Left lung (tissue), 10 donors: ENCODE results near the gene IRAK4. TPM values are rescaled to one million over a fixed set of nuclear protein-coding genes. Genes with fewer than 3 reads are reported as not detected.
A peak's percentile ranks its signal among the peaks of the same experiment; 100 is the strongest.

Source experiments
- ATAC-seq: fragments of 200-7000 bp; cut with Tn5 transposase; one replicate; pipeline ENCODE4 v1.9.1; 2020; ENCODE audit warnings: moderate library complexity
- DNase-seq, 4 donors: peaks; one replicate each; pipeline ENCODE4 v3.0.0-alpha.2; 2013 to 2020
- H3K27ac ChIP-seq, 2 donors: fragments of 200-600 bp; sonication (generic) in 1 of 2; one replicate each; pipeline versions ENCODE4 v1.5.0 to v1.8.0; 2020 to 2021
- H3K27me3 ChIP-seq, 2 donors: fragments of 200-600 bp; sonication (generic) in 1 of 2; one replicate each; pipeline versions ENCODE4 v1.5.0 to v1.8.0; 2020 to 2021
- H3K36me3 ChIP-seq, 2 donors: fragments of 200-600 bp; sonication (generic) in 1 of 2; one replicate each; pipeline versions ENCODE4 v1.5.0 to v1.8.0; 2020 to 2021
- H3K4me1 ChIP-seq, 2 donors: fragments of 200-600 bp; one replicate each; pipeline ENCODE4 v1.8.0; 2021
- H3K4me3 ChIP-seq, 2 donors: fragments of 200-600 bp; sonication (generic) in 1 of 2; one replicate each; pipeline versions ENCODE4 v1.5.0 to v1.8.0; 2020 to 2021; ENCODE audit warnings: mild to moderate bottlenecking in 1 of 2
- H3K9me3 ChIP-seq, 2 donors: fragments of 200-600 bp; sonication (generic) in 1 of 2; one replicate each; pipeline versions ENCODE4 v1.5.0 to v1.8.0; 2020 to 2021
- intact Hi-C, 2 donors: fragments of 100-400 bp; cut with DNase I; formaldehyde crosslinking; loops; one replicate each; pipeline versions ENCODE4 v1.11.2 to v1.14.2; 2022
- polyA plus RNA-seq, 6 donors: library from polyadenylated mRNA; unstranded; fragments of 120-200 nt; gene quantifications; one replicate each; pipeline ENCODE4 v1.2.1, GENCODE V29; 2013; ENCODE audit not compliant: insufficient read length in 6 of 6
- total RNA-seq, 2 donors: library from RNA; stranded (reverse); fragmentation: NEBNext Ultra II Directional; extraction: Animal tissue kit (Norgen Biotek cat#: 25700); gene quantifications; one replicate each; pipeline ENCODE4 v1.2.1, GENCODE V29; 2021
- TF ChIP-seq, protein P1 (sequence below), 2 donors: fragments of 200-600 bp; sonication (generic) in 1 of 2; IDR thresholded peaks; one replicate each; pipeline versions ENCODE4 v1.5.0 to v1.8.0; 2021; ENCODE audit warnings: antibody characterized with exemption in 2 of 2
- donor health status: DM: no; HTN: yes; CAD: no.
- donor health status: DM: no; HTN: no; CAD: no.

Gene IRAK4
- total and polyA plus RNA-seq, 8 donors = 14.3 to 28.4 (median 18.6) TPM

GRCh38 chr12:43786899-43787693, 28.3 kb downstream of the IRAK4 start:
- Histone ChIP-seq H3K36me3 (peaks cover 0 to 69% of the 10 kb centered on the region in 2 donors), H3K4me3 (no peak overlapping the region), H3K27me3 (no peaks in the 10 kb centered on the region), H3K27ac (no peak overlapping the region), H3K9me3 (no peaks in the 10 kb centered on the region), H3K4me1 (no peaks in the 10 kb centered on the region)
- no peak for DNase-seq
- intact Hi-C loops = no loop called here
- ATAC-seq = no peak
- TF ChIP-seq, protein P1, sequence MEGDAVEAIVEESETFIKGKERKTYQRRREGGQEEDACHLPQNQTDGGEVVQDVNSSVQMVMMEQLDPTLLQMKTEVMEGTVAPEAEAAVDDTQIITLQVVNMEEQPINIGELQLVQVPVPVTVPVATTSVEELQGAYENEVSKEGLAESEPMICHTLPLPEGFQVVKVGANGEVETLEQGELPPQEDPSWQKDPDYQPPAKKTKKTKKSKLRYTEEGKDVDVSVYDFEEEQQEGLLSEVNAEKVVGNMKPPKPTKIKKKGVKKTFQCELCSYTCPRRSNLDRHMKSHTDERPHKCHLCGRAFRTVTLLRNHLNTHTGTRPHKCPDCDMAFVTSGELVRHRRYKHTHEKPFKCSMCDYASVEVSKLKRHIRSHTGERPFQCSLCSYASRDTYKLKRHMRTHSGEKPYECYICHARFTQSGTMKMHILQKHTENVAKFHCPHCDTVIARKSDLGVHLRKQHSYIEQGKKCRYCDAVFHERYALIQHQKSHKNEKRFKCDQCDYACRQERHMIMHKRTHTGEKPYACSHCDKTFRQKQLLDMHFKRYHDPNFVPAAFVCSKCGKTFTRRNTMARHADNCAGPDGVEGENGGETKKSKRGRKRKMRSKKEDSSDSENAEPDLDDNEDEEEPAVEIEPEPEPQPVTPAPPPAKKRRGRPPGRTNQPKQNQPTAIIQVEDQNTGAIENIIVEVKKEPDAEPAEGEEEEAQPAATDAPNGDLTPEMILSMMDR (IDR thresholded peaks at IDR 0.05) = no peak

GRCh38 chr12:43789941-43790340, 31.2 kb downstream of the IRAK4 start:
- intact Hi-C loops = no loop called here
- peaks cover 0 to 52% of the 10 kb centered on the region in 2 donors for H3K36me3 ChIP-seq
- TF ChIP-seq, protein P1 (IDR thresholded peaks at IDR 0.05) = no peak
- DNase-seq (peak in 1 of 4 donors; percentile 19), ATAC-seq (no peak)
- no peak overlapping the region for H3K27ac ChIP-seq
- no peaks in the 10 kb centered on the region for H3K4me1 ChIP-seq
- no peaks in the 10 kb centered on the region for H3K9me3 ChIP-seq
- no peaks in the 10 kb centered on the region for H3K27me3 ChIP-seq
- H3K4me3 ChIP-seq = no peak overlapping the region

- H3K36me3 ChIP-seq = peaks cover 0 to 70% of the 10 kb centered on the region in 2 donors
- H3K4me3 ChIP-seq = no peak overlapping the region
- no peaks in the 10 kb centered on the region for H3K9me3 ChIP-seq
- no peak overlapping the region for H3K27ac ChIP-seq
- ATAC-seq (peak; percentile 95), DNase-seq (peak in 2 of 4 donors; percentile 26 to 66)
- intact Hi-C loops = no loop called here
- H3K27me3 ChIP-seq = no peaks in the 10 kb centered on the region
- TF ChIP-seq, protein P1 (IDR thresholded peaks at IDR 0.05) = no peak
- H3K4me1 ChIP-seq = peaks cover 0 to 3% of the 10 kb centered on the region in 2 donors
These were observed 37.0 kb downstream of the IRAK4 start for GRCh38 chr12:43795716-43796280.

DNA sequence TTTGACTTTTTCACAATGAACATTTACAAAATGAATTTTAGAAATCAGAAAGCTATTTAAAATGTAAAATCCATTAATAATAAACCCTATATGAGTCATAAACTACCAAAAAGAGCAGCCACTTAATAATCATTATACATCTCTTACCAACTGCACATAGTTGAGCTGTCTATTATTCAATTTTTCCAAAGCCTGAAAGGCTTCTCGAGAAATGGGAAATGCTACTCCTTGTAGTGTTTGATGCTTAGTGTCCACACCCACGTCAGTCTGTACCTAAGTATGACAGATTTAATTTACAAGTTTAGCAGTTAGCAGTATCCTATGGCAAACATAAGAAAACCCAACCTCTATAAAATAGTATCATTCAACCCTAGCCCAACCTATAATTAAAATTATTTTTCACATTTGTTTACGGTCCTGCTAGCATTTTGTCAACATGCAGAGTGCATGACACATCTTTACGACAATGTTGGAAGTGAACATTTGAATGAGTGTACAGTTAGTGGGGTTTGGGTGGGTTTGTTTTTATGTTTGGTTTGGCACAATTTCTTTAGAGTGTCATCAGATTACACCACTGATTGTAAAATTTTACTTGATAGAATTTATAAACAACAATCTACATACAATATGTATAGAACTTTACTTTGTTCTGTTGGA, 38.9 kb downstream of the IRAK4 start:
- H3K36me3 ChIP-seq = peaks cover 0 to 85% of the 10 kb centered on the region in 2 donors
- intact Hi-C loops = no loop called here
- TF ChIP-seq, protein P1 (IDR thresholded peaks at IDR 0.05) = no peak

More for the DNA sequence above, 38.9 kb downstream of the IRAK4 start:
- H3K27me3 ChIP-seq = no peaks in the 10 kb centered on the region
- ATAC-seq (no peak), DNase-seq (no peak)
- H3K4me3 ChIP-seq = no peak overlapping the region
- no peaks in the 10 kb centered on the region for H3K9me3 ChIP-seq
- no peak overlapping the region for H3K27ac ChIP-seq
- peaks cover 0 to 7% of the 10 kb centered on the region in 2 donors for H3K4me1 ChIP-seq
